DMS 273 (cell line): ENCODE data around the gene CDCA4.
"Not testable (repeated sequence)": the region's sequence is repeated elsewhere in the genome, so short reads cannot be mapped to it uniquely, and the experiment has no call there.

Experiments
- DNase-seq: peaks from one replicate; lab custom pipeline; 2025; ENCODE audit not compliant: unreplicated experiment; lab: John Stamatoyannopoulos, UW

Gene CDCA4

DNA sequence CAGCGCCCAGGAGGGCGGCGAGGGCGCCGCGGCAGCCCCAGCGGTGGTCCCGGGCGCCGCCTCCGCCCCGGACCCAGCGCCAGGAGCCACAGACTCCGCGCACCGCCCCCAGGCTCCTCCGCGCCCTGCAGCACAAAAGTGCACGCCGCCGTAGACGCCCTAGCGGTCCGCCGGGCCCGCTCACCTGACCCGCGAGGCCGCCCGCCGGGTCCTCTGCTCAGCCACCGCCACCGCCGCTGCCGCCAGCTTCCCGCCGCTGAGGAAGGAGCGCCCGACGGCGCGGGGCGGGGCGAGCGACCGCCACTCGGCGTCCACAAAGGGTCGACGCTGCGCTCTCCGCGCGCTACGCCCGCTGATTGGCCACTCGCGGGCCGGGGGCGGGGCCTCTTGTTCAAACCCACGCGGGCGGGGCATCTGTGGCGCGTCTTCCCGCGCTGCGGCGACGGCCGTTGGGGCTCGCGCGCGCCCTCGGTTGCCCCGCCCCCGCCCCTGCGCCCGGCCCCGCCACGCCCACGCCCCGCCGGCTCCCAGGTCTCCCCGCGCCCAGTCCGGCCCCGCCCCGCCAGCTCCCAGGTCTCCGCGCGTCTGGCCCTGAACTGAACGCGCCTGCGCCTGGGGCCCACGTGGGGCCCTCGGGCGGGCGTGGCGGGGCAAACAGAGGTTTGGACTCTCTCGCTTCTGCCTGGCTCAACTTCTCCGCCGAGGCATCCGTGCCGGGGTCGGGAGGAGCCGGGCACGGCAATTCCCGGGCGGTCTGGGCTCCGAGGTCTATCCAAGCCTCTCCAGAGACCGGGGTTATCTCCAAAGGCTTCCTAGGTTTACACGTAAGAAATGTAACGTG lies at the start of gene CDCA4:
Gene CDCA4 (minus strand): TSS at position 269 of the 841 bp plus-strand sequence. CDS start 9,154 bp downstream, outside the sequence.
- peak; percentile 100 for DNase-seq

DNA sequence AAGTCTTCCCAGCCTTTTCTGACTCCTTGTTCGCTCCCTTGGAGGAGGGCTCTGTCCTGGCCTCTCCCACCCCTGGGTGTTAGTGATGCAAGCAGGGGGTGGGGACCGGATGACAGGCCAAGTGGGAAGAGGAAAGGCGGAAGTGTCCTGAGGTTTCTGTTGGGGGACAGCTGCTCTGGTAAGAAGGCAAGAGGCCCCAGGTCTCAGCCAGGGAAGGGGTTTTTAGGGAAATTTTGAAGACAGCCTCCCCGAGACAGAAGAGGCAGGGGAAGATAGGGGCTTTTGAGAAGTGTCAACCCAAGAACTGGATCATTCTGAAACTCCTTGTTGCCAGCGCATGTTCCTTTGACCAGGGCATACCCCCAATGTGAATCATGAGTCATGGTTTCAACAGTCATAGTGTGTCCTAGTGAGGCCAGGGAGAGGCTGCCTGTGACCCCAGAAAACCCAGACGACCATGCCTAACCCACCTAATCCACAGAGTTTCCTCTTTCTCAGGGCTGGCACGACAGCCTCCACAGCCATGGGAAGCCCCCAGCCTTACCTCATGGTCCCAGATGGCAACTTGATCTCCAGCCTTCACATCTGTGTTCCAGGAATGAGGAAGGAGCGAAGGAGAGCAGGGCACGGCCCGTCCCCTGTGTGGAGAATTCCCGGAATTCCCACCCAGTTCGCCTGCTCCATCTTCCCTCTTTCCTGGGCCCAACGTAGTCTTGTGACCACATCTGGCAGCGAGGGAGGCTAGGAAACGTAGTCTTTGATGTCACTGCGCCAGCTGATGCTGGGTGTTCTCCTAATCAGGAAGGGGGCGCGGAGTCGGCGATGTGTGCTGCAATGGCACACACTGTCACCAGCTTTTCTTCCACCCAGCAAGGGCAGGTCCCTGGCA lies 49.2 kb upstream of the CDCA4 start:
- DNase-seq, result no peak

DNA sequence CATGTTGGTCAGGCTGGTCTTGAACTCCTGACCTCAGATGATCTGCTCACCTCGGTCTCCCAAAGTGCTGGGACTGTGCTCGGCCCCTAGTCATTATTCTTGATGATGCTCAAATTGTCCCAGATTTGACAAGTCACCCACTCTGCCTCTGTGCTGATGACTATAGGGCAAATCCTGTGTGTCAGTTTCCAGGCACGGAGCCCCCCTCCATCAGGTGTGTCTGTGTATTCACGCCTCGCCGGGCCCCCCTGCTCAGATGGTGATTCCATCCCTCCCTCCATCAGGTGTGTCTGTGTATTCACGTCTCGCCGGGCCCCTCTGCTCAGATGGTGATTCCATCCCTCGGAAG lies 48.6 kb upstream of the CDCA4 start:
- DNase-seq, result no peak

DNA sequence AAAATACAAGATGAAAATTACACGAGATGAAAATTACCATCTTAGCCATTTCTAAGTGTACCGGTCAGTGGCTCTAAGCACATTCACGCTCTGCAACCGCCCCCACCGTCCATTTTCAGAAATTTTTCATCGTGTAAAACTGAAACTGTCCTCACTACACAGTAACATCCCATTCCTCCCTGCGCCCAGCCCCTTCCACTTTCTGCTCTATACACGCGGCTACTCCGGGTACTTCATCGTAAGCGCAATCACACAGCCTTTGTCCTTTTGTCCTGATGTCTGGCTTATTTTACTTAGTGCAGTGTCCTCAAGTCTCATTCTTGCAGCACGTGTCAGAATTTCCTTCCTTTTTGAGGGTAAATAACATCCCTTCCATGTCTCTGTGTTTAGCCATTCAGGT lies 47.9 kb upstream of the CDCA4 start:
- no peak for DNase-seq

DNA sequence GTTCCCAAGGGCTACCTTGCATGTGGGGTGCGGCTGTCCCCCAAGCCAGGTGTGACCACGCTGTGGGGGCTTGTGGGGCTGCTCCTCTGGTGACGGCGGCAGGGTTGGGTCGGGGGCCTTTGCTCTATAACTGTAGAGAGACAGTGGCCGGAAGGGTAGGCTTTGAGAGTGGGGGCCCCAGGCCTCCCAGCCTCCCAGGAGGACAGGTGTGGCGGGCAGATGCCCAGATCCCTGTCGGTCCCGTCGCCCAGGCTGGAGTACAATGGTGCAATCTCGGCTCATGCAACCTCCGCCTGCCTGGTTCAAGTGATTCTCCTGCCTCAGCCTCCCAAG lies 47.1 kb upstream of the CDCA4 start:
- no peak for DNase-seq

DNA sequence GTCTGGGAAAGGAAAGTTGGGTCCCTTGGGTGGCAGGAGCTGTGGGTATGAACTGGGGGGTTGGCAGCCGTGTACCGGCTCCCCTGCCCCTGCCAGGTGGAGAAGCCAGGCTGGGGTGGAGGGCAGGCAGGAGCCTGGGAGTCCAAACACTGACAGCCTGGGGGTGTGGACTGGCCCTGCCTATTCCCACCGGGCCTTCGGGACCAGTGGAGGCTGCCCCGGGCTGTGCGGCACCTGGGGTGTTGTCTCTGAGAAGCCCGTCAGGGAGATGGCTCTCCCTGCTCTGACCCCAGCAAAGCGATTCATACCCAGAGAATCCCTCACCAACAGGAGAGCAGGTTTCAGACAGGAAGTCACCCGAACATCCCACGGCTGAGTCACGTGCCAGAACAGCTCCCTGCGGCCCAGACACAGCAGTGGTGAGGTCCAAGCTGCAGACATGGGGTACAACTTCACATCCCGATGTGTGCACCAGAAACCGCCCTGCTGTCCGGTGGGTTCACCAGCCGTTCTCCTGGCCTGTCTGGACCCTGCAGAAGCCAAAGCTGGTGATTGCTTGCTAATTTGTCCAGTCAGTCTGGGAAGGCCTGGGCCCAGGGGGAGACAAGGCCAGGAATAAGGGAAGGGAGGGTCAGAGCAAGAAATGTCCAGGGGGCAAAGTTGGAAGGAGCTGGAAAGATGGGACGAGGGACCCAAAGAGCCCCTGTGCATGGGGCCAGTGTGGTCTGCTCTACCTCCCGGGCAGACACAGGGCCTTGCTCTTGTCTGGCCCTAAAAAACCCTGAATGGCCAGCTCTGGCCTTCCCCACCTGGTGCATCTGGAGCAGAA lies 46.5 kb upstream of the CDCA4 start:
- DNase-seq, result no peak

DNA sequence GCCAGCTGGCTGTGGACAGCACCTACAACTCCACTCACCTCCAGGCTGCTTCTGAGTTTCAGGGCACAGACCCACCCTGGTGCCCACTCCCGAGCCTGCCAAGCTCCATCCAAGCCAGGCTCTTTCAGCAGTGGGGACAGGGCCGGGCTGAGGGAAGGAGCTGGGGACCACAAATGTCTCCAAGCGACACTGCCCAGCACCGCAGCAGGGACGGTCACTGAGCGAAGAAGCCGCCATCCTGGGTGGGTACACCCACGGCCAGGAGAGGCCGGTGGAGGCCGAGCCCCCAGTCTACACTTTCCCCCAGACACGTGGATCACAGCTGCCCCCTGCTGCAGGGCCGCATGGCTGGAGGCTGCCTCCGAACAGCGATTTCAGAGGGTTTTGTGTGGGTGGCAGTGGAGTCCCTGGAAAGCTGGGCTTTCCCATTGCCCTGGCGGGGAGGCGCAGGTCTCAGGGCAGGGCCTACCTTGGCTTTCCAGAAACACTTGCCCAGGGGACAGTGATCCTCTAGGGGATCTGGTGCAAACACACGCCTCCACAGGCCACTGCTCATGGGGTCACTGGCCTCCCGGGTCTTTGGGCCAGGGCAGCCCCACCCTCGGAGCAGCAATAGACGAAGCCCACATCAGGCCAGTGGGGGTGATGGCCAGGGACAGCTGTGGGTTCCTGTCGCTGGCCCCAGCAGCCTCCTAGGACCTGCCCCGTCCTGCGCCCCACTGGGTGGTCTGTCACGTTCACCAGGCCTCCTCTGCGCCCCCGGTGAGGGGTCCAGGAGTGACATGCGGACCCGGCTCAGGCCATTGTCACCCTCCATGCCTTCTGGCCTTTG lies 45.6 kb upstream of the CDCA4 start:
- no peak for DNase-seq

DNA sequence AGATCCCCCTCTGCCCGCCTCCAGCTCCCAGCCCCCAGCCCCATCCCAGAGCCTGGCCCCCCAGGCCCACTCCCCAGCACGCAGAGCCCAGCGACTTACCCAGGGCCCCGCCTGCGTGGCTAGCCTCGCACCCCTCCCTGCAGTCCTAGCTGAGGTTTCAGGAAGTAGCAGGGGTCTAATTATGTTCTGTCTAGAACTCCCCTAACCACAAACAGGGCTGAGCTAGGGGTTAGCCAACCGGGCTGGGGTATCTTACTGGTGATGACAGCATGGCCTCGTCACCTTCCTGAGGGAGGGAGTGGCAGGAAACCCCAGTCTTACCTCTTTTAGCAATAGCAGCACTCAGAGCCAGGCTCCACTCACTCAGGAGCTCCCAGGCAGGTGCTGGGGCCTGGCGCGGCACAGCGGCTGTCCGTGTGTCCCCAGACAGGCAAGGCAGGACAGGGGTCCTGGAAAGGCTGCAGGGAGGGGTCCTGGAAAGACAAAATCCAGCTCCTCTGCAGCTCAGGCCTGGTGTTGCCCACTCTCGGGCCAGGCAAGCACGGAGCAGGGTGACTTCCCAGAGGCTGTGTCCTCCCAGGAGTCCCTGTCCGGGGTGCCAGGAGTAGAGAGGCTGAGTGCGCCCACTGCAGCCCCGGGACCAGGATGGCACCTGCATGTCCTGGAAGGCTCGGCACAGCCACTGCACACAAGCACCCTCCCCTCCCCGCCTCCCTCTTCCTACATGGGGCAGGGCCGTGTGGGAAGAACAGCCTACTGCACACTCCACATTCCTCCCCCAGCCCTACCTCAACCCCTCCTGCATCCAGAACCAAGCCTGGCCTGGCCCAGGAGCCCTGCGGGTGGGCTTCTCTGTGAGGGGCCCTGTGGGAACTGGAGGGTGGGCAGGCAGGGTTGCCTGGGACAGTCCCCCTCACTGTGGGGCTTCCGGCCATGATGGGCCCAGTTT lies 44.7 kb upstream of the CDCA4 start, which contains the start of gene GPR132:
Gene GPR132 (minus strand): TSS at position 151 of the 949 bp plus-strand sequence. CDS start 10,010 bp downstream, outside the sequence.
- DNase-seq, result no peak

DNA sequence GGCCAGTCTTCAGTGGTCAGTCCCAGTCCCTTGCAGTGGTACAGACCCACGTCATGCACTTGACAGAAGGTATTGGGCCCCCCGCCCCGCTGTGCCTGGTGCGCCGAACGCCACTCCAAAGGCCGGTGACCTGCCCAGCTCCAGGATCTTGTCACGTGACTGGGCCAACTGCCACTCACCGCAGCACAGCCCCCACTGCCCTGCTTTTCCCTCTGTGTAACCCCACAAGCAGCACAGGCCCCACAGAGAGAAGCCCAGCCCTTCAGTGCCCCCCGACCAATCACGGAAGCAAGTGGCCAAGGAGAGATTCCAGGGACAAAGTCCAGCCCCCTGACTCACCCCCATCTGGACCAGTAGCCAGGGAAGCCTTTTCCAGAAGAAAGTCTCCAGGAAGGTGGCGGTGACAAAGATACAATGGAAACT lies 43.8 kb upstream of the CDCA4 start:
- no peak for DNase-seq

DNA sequence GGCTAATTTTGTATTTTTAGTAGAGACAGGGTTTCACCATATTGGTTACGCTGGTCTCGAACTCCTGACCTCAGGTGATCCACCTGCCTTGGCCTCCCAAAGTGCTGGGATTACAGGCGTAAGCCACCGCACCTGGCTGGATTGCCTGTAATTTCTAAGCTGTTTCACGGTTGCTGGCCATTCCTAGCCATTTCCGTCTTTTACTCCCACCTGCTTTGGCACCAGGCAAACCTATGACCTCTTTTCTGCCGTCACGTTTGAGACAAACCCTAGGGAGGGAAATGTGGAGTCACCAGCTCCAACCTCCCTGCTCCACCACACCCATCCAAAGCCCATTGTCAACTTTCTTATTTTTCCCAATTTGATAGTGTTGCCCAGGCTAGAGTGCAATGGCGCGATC lies 43.1 kb upstream of the CDCA4 start:
- DNase-seq, result no peak

DNA sequence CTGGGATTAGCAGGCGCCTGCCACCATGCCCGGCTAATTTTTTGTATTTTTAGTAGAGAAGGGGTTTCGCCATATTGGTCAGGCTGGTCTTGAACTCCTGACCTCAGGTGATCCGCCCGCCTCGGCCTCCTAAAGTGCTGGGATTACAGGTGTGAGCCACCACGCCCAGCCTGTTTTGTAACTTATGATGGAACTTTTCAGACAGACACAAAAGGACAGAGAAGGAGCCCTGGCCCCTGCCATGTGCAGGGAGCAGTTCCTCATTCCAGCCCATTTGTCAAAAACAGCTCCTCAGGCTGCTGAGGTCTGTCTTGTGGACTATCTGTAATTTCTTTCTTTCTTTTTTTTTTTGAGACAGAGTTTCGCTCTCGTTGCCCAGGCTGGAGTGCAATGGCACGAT lies 42.6 kb upstream of the CDCA4 start:
- DNase-seq, result not testable (repeated sequence)

DNA sequence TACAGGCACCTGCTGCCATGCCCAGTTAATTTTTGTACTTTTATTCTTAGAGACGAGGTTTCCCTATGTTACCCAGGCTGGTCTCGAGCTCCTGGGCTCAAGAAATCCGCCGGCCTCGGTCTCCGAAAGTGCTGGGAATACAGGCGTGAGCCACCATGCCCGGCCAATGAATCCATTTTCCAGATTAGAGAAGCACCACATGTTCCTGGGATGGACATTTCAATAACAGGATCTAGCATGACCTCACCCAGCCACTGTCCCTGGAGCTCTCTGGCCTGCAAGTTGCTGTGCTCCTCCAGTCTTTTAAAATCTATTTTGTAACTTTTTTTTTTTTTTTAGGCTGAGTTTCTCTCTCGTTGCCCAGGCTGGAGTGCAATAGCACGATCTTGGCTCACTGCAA lies 42.2 kb upstream of the CDCA4 start:
- no peak for DNase-seq

DNA sequence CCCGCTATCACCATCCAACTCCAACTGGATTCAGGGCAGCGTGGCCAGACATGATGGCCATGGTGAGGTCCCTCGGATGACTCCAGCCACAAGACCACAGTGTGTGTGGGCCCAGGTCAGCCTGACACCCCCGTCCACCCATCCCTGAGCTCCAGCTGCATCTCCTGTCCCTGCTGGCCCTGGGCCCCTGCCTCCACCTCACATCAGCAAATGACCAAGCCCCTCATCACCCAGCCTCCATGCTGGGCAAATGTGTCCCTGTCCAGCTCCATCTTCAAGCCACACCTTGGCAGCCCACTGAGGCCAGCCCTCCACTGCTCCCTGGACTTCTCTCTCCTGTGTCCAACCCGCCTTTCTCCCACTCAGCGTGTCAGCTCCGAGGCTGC lies 41.2 kb upstream of the CDCA4 start:
- no peak for DNase-seq

DNA sequence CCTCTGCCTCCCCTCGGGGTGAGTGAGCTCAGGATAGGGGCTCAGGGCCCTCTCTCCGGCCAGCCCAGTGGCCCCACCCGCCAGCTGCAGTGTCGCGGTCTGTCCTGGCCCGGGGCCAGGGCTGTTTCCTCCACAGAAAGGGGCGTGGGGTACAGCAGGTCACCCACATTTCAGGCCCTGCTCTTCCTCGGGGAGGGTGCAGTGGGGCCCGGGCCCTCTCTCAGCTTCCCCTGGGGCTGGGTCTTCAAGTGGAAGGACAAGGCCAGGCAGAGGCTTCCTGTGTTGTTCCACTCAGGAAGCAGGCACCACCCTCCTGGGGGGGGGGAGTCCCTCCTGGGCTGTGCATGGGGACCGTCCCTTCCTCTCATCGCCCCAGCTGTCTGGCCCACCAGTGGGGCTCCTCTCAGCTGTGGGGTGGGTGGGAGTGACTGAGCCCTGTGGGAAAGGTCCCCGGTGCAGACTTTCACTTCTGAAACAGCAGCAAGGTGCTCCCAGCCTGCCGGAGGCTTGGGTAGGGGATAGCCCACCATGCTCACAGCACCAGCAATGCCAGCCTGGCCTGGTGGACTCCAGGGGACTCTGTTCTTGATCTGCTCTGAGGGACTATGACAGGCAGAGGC lies 40.7 kb upstream of the CDCA4 start:
- no peak for DNase-seq

DNA sequence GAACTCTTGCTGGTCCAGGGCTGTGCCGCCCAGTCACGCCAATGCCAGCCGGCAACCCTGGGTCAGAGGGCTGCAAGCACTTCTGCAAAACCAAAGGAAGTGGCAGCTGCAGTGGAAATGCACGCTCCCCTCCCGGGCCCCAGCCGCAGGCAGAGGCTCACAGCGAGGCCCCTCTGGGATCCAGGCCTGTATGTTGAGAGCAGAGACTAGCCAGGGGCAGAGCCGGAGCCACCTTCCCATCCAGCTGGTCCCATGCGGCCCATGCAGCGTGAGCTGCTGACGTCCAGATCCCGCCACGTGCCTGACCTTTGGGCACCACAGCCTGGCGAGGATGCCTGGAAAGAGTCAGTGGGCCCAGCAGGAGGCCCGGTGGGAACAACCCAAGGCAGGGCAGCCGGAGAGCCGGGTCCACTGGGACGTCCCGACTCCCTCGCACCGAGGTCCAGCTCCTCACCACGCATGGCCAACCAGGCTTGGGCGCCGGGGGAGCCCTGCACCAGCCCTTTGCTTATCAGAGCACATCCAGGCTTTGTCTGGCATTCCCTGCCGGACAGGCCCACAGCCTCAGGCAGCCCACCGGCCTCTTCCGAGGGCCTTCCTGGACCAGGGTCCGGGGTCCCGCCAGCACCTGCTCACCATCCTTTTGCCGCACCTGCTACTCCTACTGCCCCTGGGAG lies 40.0 kb upstream of the CDCA4 start:
- no peak for DNase-seq

DNA sequence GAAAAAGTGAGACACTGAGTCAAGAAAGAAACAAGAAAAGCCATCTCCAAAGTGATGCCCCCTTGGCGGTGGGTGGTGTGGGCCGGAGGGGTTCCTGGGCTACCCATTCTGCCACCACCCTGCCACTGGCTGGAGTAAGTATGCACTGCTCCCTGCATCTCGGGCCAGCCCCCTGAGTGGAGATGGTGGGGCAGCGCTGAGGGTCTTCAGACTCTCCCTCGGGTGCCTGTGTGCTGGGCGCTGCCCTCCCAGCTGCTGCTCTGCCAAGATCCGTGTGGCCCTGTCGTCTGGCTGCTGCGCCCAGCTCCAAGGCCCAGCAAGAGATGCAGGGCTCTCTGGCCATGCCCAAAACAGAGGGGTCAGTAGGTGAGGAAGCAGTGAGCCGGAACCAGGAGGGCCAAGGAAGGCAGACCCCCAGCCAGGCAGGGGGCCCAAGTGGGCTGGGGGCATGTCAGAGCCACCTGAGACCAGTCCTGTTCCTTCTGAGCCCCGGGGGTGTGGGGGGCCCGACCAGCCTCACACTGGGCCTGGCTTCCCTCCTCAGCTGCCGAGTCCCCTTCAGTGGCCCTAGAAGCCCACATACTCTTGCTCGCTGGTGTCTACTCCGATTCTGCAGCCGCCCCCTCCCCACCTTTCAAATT lies 39.2 kb upstream of the CDCA4 start:
- DNase-seq, result no peak

DNA sequence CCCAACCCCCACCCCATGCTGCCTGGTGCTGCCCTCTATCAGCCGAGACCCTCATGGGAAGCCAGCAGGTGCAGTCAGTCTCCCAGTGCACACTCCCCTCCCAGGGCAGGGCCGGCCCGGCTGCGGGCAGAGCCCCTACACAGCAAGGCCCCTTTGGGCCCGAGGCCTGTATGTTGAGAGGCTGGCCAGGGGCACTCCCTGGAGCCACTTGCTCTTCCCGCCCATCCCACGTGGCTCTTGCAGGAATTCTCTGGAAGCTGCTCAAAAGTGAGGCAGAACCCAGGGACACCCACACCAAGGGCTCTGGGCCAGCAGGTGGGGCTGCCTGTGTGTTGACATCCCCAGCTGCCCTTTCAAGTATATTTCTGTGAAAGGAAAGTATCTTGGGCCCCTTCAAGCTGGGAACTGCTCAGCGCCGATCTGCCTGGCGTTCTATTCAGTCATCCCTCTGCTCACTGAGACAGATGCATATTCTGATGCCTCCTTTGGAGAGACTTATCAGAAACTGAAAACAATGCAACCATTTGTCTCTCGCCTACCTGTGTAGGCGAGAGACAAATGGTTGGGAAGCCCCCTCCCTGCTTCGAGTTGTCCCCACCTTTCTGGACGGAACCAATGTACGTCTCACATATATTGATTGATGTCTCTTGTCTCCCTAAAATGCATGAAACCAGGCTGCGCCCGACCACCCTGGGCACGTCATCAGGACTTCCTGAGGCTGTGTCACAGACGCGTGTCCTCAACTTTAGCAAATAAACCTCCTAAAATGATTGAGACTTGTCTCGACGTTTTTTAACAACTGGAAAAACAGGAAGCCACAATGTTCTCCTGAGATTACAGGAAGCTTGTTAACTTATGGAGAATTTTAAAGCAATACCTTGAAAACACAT lies 38.4 kb upstream of the CDCA4 start:
- no peak for DNase-seq
